ENCODE measurements around the gene TNFAIP8. TPM values are rescaled to one million over a fixed set of nuclear protein-coding genes. Genes with fewer than 3 reads are reported as not detected.
A peak's percentile ranks its signal among the peaks of the same experiment; 100 is the strongest.

The TNFAIP8 gene
- total and polyA plus RNA-seq, 8 donors: 1.2 to 37.1 (median 11.5) TPM

DNA sequence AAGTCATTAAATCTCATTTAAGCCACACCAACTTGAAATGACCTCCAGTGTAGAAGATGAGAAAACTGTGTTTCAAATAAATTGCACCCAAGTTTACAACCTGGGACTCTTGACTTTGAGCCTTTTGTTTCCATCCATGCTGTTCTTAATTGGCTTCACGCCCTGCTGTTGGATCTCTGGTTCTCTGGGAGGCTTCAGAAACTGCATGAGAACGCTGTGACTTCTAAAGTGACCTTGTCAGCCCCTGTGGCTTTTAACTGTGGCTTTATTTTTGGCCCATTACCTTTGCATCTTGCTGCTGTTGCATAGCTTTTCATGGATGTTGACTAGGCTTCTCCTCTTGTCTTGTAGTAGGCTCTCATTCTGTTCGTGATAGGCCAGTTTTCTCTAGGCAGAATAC is 29.3 kb downstream of the TNFAIP8 start:
- no peaks in the 10 kb centered on the region for H3K9me3 ChIP-seq
- no peaks in the 10 kb centered on the region for H3K27me3 ChIP-seq
- TF ChIP-seq POLR2AphosphoS5 (IDR thresholded peaks at IDR 0.05) (no peak), EP300 (IDR thresholded peaks at IDR 0.05) (no peak), POLR2A (IDR thresholded peaks at IDR 0.05) (no peak)
- TF ChIP-seq, protein P1, sequence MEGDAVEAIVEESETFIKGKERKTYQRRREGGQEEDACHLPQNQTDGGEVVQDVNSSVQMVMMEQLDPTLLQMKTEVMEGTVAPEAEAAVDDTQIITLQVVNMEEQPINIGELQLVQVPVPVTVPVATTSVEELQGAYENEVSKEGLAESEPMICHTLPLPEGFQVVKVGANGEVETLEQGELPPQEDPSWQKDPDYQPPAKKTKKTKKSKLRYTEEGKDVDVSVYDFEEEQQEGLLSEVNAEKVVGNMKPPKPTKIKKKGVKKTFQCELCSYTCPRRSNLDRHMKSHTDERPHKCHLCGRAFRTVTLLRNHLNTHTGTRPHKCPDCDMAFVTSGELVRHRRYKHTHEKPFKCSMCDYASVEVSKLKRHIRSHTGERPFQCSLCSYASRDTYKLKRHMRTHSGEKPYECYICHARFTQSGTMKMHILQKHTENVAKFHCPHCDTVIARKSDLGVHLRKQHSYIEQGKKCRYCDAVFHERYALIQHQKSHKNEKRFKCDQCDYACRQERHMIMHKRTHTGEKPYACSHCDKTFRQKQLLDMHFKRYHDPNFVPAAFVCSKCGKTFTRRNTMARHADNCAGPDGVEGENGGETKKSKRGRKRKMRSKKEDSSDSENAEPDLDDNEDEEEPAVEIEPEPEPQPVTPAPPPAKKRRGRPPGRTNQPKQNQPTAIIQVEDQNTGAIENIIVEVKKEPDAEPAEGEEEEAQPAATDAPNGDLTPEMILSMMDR (IDR thresholded peaks at IDR 0.05): no peak
- H3K36me3 ChIP-seq: no peaks in the 10 kb centered on the region
- no peak for DNase-seq
- no peak overlapping the region for H3K4me3 ChIP-seq
- intact Hi-C loops (cut with DNase I; ENCODE audit: low total_unique reads): no loop called here
- H3K4me1 ChIP-seq: peaks cover 19 to 85% (median 57%) of the 10 kb centered on the region in 4 donors
- peak overlapping the region in 3 of 5 donors; percentile 24 to 73 (median 49) for H3K27ac ChIP-seq
- WGBS, 5 donors: 63 to 83% (median 78%) methylated on average over 3 of the region's 3 CpGs

DNA sequence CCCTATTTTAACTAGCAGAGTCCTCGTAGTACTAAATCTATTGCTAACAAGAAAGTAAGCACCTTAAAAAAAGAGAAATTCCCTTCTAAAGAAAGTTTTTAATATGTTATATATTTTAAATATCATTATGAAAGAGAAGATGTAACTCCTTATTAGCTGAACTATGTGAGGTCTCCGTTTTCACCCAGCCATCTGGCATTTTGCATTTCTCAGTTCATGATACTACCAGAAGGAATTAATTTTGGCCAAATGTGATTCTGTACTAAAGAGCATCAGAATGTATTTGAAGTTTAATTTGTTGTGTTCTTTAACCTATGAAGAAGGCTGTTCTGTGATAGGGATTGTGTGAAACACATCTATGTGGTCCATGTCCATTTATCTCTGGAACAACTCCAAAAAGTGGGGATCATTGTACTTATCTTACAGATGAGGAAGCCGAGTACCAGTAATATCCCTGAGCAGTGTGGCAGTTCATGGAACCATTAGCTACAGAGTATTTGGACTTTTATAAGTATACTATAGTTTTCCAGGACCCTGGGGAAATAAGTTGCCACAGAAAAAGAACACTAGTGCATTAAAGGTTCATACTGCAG is 29.8 kb downstream of the TNFAIP8 start:
- intact Hi-C loops (cut with DNase I; ENCODE audit: low total_unique reads): no loop called here
- no peak for DNase-seq
- TF ChIP-seq, protein P1 (IDR thresholded peaks at IDR 0.05): no peak
- TF ChIP-seq POLR2A (IDR thresholded peaks at IDR 0.05): no peak
- TF ChIP-seq POLR2AphosphoS5 (IDR thresholded peaks at IDR 0.05): no peak
- TF ChIP-seq EP300 (IDR thresholded peaks at IDR 0.05): no peak
- H3K4me3 ChIP-seq: no peak overlapping the region
- no peaks in the 10 kb centered on the region for H3K9me3 ChIP-seq
- H3K4me1 ChIP-seq: peaks cover 19 to 86% (median 58%) of the 10 kb centered on the region in 4 donors
- H3K36me3 ChIP-seq: no peaks in the 10 kb centered on the region
- 69 to 83% (median 80%) methylated on average over 3 of the region's 3 CpGs for WGBS, 5 donors
- H3K27me3 ChIP-seq: no peaks in the 10 kb centered on the region
- peak overlapping the region in 3 of 5 donors; percentile 24 to 73 (median 49) for H3K27ac ChIP-seq

DNA sequence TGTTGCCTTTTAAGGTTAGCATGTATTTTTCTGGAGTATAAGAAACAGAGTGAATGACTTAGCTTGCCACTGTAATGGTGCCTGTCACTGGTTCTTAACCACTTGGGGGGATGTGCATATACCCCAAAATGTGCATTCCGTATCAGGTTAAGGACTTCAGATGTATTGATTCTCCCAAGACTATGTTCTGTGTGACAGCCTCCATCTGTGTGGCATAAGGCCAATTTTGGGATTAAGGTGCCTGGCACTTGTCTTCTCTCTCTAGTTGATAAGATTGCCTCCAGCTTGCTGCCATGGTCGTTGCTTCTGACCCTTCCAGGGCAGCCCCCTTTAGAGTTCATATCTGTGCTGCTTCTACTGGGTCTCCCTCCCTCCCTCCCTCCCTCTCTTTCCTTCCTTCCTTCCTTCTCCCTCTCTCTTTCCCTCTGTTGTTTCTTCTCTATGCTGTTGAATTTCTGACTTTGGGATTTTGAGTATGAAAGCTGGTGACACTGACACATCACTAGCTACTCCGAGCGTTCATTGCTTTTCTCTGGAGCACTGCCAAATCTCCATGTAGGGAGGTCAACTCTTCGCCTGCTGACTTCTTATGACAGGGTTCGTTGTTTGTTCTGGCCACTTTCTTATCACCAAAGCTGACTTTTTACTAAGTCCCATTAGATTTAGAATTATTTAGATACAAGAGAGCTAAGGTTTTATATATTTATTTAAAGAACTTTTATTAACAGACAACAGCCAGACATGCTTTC is 31.0 kb downstream of the TNFAIP8 start:
- Histone ChIP-seq H3K27ac (peak overlapping the region in 4 of 5 donors; percentile 20 to 73 (median 59)), H3K36me3 (no peaks in the 10 kb centered on the region), H3K27me3 (no peaks in the 10 kb centered on the region), H3K4me3 (no peak overlapping the region), H3K4me1 (peaks cover 19 to 89% (median 60%) of the 10 kb centered on the region in 4 donors), H3K9me3 (no peaks in the 10 kb centered on the region)
- TF ChIP-seq POLR2AphosphoS5 (IDR thresholded peaks at IDR 0.05) (no peak), EP300 (IDR thresholded peaks at IDR 0.05) (no peak), POLR2A (IDR thresholded peaks at IDR 0.05) (no peak)
- TF ChIP-seq, protein P1 (IDR thresholded peaks at IDR 0.05): no peak
- 14 to 36% (median 23%) methylated on average over 6 of the region's 6 CpGs for WGBS, 5 donors
- DNase-seq: peak; percentile 27 to 70
- intact Hi-C loops (cut with DNase I; ENCODE audit: low total_unique reads): no loop called here

DNA sequence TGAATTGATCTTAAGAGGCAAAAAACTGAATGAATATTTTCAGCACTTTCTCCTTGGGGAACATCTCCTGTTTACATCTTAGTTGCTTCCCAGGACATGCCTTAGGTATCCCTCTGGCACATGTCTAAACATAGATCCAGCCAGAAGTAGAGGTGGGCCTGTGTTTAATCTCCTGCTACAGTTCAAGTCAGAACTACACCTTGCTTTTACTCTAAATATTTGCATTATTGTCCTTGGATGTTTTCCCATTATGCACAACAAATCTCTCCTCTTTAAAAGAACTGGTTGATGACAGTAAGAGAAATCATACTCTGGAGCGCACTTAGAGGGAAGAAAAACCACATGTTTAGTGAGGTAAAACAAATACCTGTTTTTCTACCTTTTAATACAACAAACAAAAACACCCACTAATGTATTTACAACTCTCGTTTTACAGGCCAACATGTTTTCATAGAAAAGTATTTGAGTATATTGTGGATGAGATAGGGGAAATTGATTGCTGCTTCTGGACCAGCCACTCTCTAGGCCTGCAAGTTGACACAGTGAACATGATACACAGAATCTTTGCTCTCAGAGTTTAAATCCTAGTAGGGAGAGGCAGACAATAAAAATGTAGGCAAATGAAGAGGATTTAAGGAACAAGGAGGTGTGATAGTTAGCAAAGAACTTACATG is 32.3 kb downstream of the TNFAIP8 start:
- TF ChIP-seq POLR2A (IDR thresholded peaks at IDR 0.05) (no peak), EP300 (IDR thresholded peaks at IDR 0.05) (no peak), POLR2AphosphoS5 (IDR thresholded peaks at IDR 0.05) (no peak)
- TF ChIP-seq, protein P1 (IDR thresholded peaks at IDR 0.05): no peak
- Histone ChIP-seq H3K27me3 (no peaks in the 10 kb centered on the region), H3K36me3 (peaks cover 0 to 5% (median 4%) of the 10 kb centered on the region in 4 donors), H3K4me1 (peaks cover 19 to 82% (median 54%) of the 10 kb centered on the region in 4 donors), H3K27ac (peak overlapping the region in 3 of 5 donors; percentile 63 to 73 (median 70)), H3K9me3 (no peaks in the 10 kb centered on the region), H3K4me3 (no peak overlapping the region)
- 41 to 56% (median 52%) methylated on average over 2 of the region's 2 CpGs for WGBS, 5 donors
- intact Hi-C loops (cut with DNase I; ENCODE audit: low total_unique reads): no loop called here
- DNase-seq: no peak

All from stomach (tissue), 9 donors.